Cardiac fibroblast (primary cell): ENCODE data around the gene UBXN6.

Source experiments
- DNase-seq, 2 donors: peaks; one replicate each; pipeline versions ENCODE4 v3.0.0 to v3.0.0-alpha.2; 2010; ENCODE audit warnings: low read depth in 2 of 2
- H3K4me3 ChIP-seq, 2 donors: replicated peaks in 1 of 2; 1 replicate in 1 of 2; 2 replicates in 1 of 2; pipeline ENCODE4 v1.5.1; 2011; ENCODE audit warnings: low read depth in 2 of 2, low read length in 2 of 2, mild to moderate bottlenecking in 2 of 2, moderate library complexity in 1 of 2
- TF ChIP-seq, protein P1 (sequence below): IDR thresholded peaks from one replicate; pipeline ENCODE4 v1.5.1; 2011; ENCODE audit warnings: low read depth, mild to moderate bottlenecking, low read length, inconsistent platforms

UBXN6 gene

GRCh38 chr19:4437103-4437502 is 20.5 kb downstream of the UBXN6 start:
- TF ChIP-seq, protein P1, sequence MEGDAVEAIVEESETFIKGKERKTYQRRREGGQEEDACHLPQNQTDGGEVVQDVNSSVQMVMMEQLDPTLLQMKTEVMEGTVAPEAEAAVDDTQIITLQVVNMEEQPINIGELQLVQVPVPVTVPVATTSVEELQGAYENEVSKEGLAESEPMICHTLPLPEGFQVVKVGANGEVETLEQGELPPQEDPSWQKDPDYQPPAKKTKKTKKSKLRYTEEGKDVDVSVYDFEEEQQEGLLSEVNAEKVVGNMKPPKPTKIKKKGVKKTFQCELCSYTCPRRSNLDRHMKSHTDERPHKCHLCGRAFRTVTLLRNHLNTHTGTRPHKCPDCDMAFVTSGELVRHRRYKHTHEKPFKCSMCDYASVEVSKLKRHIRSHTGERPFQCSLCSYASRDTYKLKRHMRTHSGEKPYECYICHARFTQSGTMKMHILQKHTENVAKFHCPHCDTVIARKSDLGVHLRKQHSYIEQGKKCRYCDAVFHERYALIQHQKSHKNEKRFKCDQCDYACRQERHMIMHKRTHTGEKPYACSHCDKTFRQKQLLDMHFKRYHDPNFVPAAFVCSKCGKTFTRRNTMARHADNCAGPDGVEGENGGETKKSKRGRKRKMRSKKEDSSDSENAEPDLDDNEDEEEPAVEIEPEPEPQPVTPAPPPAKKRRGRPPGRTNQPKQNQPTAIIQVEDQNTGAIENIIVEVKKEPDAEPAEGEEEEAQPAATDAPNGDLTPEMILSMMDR: no peak
- DNase-seq: no peak
- no peak overlapping the region for H3K4me3 ChIP-seq

GRCh38 chr19:4436231-4436630 is 21.4 kb downstream of the UBXN6 start:
- no peak for DNase-seq
- H3K4me3 ChIP-seq: no peak overlapping the region
- TF ChIP-seq, protein P1: no peak

DNA sequence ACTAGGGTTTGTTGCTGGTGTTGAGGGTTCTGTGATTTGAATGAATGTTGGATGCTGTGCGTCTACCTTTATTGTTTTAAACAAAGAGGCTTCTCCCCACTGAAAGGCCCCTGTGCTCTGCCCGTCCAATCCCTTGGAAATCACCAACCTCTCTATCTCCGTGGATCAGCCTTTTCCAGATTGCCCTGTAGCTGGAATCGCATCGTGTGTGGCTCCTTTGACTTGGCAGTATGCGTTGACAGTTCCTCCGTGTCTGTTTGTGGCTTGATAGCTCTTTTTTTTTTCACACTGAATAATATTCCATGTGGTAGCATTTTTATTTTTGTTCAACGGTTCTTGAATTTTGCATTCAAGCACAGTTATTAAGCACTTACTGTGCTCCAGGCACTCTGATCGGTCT is 23.2 kb downstream of the UBXN6 start:
- no peak overlapping the region for H3K4me3 ChIP-seq
- TF ChIP-seq, protein P1: no peak
- no peak for DNase-seq

GRCh38 chr19:4432918-4433506 is 24.6 kb downstream of the UBXN6 start:
- DNase-seq: no peak
- TF ChIP-seq, protein P1: no peak
- H3K4me3 ChIP-seq: no peak overlapping the region

DNA sequence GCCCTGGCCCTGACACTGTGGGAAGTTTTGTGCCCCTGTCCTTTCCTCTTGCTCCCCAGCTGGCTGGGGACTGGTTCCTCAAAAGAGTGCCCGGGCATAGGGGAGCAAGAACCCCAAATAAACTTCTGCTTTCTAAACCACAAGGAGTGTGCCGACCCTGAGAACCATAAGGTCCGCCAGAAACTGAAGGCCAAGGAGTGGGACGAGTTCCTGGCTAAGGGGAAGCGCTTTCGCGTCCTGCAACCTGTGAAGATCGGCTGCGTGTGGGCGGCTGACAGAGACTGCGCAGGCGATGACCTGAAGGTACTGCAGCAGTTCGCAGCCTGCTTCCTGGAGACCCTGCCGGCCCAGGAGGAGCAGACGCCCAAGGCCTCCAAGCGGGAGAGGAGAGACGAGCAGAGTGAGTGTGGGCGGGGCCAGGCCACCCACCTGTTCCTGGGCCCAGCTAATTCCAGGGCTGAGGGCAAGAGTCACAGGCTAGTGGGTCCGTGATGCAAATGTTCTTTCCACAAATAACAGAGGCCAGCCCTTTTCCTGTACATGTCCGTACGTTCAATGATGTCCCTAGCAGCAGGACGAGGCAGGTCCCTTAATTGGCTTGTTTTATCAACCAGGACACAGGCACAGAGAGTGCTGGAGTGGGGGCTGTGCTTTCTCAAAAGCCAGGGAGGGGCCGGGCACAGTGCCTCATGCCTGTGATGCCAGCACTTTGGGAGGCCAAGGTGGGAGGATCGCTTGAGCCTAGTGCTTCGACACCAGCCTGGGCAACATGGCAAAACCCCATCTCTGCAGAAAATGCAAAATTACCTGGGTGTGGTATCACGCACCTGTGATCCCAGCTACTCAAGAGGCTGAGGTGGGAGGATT is 25.6 kb downstream of the UBXN6 start:
- no peak overlapping the region for H3K4me3 ChIP-seq
- TF ChIP-seq, protein P1: no peak
- DNase-seq: no peak

DNA sequence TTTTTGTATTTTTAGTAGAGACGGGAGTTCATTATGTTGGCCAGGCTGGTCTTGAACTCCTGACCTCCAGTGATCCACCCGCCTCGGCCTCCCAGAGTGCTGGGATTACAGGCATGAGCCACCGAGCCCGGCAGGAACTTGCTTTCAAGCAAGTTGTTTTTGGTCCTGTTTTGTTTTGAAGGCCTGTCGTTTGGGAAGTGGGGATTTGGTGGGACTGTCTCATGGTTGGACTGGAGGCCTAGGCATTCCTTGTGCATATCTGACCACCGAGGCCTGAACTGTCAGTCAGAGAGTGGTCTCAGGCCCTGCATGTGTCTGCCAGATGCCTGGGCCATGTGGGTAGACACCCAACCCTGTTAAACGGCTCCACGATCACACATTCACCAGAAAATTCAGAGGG is 26.3 kb downstream of the UBXN6 start:
- TF ChIP-seq, protein P1: no peak
- H3K4me3 ChIP-seq: no peak overlapping the region
- no peak for DNase-seq
